Activated T-helper 1 cell treated with anti-CD3 and anti-CD28 coated beads, Interleukin-12 subunit alpha, Interleukin-12 subunit beta, Interleukin-2, Interleukin-4 antibody, amounts not matched to agents 30 ng/mL and 10 ng/mL and 1 ng/mL, durations not matched to agents 14 hours and 24 hours and 36 hours (primary cell): Measurements from ENCODE around the gene ALPP. TPM values are rescaled to one million over a fixed set of nuclear protein-coding genes. Genes with fewer than 3 reads are reported as not detected.
"Not testable (repeated sequence)": the region's sequence is repeated elsewhere in the genome, so short reads cannot be mapped to it uniquely, and the experiment has no call there.

ENCODE experiments used
- DNase-seq: peaks from one replicate; pipeline ENCODE4 v3.0.0; 2021; ENCODE audit warnings: low spot score
- H3K27ac Mint-ChIP-seq: one replicate; pipeline ENCODE4 v1.8.0; 2021; ENCODE audit warnings: mild to moderate bottlenecking, mixed read lengths
- H3K27me3 Mint-ChIP-seq: one replicate; pipeline ENCODE4 v1.8.0; 2022; ENCODE audit warnings: mild to moderate bottlenecking, moderate library complexity, mixed read lengths; ENCODE audit not compliant: insufficient read depth
- H3K36me3 Mint-ChIP-seq: one replicate; pipeline ENCODE4 v1.8.0; 2021; ENCODE audit warnings: low read depth, mixed read lengths
- H3K4me1 Mint-ChIP-seq: one replicate; pipeline ENCODE4 v1.8.0; 2021; ENCODE audit warnings: low read depth, mixed read lengths
- H3K4me3 Mint-ChIP-seq: one replicate; pipeline ENCODE4 v1.8.0; 2021; ENCODE audit warnings: mild to moderate bottlenecking, moderate library complexity, mixed read lengths
- H3K9me3 Mint-ChIP-seq: one replicate; pipeline ENCODE4 v1.8.0; 2021; ENCODE audit warnings: mixed read lengths
- intact Hi-C: fragments of 100-400 bp; cut with micrococcal nuclease; formaldehyde crosslinking; loops from one replicate; pipeline ENCODE4 v1.15.1; 2024
- total RNA-seq: library from RNA; stranded (reverse); gene quantifications from 2 replicates; pipeline ENCODE4 v1.2.3, GENCODE V29; 2022

The ALPP gene
- total RNA-seq, 1 donor from 2014 or later: not detected

- H3K4me1 Mint-ChIP-seq: no peaks in the 10 kb centered on the region
- H3K27ac Mint-ChIP-seq: no peak overlapping the region
- DNase-seq: no peak
- no peaks in the 10 kb centered on the region for H3K9me3 Mint-ChIP-seq
- intact Hi-C loops: no loop called here
- H3K36me3 Mint-ChIP-seq: no peaks in the 10 kb centered on the region
- peaks cover 4% of the 10 kb centered on the region for H3K27me3 Mint-ChIP-seq
- H3K4me3 Mint-ChIP-seq: no peak overlapping the region
These were observed 19.9 kb downstream of the ALPP start for GRCh38 chr2:232398293-232399034.

- peaks cover 4% of the 10 kb centered on the region for H3K27me3 Mint-ChIP-seq
- H3K27ac Mint-ChIP-seq: no peak overlapping the region
- DNase-seq: no peak
- H3K36me3 Mint-ChIP-seq: no peaks in the 10 kb centered on the region
- H3K4me3 Mint-ChIP-seq: no peak overlapping the region
- H3K4me1 Mint-ChIP-seq: no peaks in the 10 kb centered on the region
- intact Hi-C loops: no loop called here
- no peaks in the 10 kb centered on the region for H3K9me3 Mint-ChIP-seq
These were observed 21.9 kb downstream of the ALPP start for GRCh38 chr2:232400256-232401015.

- intact Hi-C loops: no loop called here
- no peak overlapping the region for H3K27ac Mint-ChIP-seq
- H3K4me3 Mint-ChIP-seq: no peak overlapping the region
- no peaks in the 10 kb centered on the region for H3K9me3 Mint-ChIP-seq
- no peaks in the 10 kb centered on the region for H3K36me3 Mint-ChIP-seq
- DNase-seq: no peak
- H3K27me3 Mint-ChIP-seq: peaks cover 4% of the 10 kb centered on the region
- H3K4me1 Mint-ChIP-seq: no peaks in the 10 kb centered on the region
These were observed 24.0 kb downstream of the ALPP start for GRCh38 chr2:232402518-232402917.

- H3K36me3 Mint-ChIP-seq: no peaks in the 10 kb centered on the region
- H3K27me3 Mint-ChIP-seq: peaks cover 2% of the 10 kb centered on the region
- intact Hi-C loops: no loop called here
- no peaks in the 10 kb centered on the region for H3K9me3 Mint-ChIP-seq
- no peak overlapping the region for H3K4me3 Mint-ChIP-seq
- no peak overlapping the region for H3K27ac Mint-ChIP-seq
- DNase-seq: no peak
- no peaks in the 10 kb centered on the region for H3K4me1 Mint-ChIP-seq
These were observed 27.5 kb downstream of the ALPP start for GRCh38 chr2:232405943-232406510.

- Mint-ChIP-seq H3K4me1 (no peaks in the 10 kb centered on the region), H3K9me3 (no peaks in the 10 kb centered on the region)
- intact Hi-C loops: no loop called here
These were observed 28.2 kb downstream of the ALPP start, which contains the start of gene ALPG for GRCh38 chr2:232406556-232407310. Gene ALPG, plus strand, starts transcription at chr2:232406844. Its CDS starts 51 bp downstream, at chr2:232406895.

GRCh38 chr2:232407428-232408150 lies 29.0 kb downstream of the ALPP start:
- H3K27ac Mint-ChIP-seq, H3K4me1 Mint-ChIP-seq, H3K36me3 Mint-ChIP-seq, H3K4me3 Mint-ChIP-seq, intact Hi-C loops, DNase-seq, H3K9me3 Mint-ChIP-seq: not testable (repeated sequence)
- peaks cover 12% of the 10 kb centered on the region for H3K27me3 Mint-ChIP-seq

More at GRCh38 chr2:232406556-232407310, 28.2 kb downstream of the ALPP start, which contains the start of gene ALPG:
- Mint-ChIP-seq H3K27me3 (peaks cover 6% of the 10 kb centered on the region), H3K36me3 (no peaks in the 10 kb centered on the region), H3K27ac (no peak within 1 kb of the TSS), H3K4me3 (no peak within 1 kb of the TSS)
- no peak for DNase-seq

GRCh38 chr2:232408269-232408668 lies 29.7 kb downstream of the ALPP start:
- DNase-seq, H3K9me3 Mint-ChIP-seq, H3K4me3 Mint-ChIP-seq, H3K36me3 Mint-ChIP-seq, intact Hi-C loops, H3K4me1 Mint-ChIP-seq, H3K27ac Mint-ChIP-seq: not testable (repeated sequence)
- H3K27me3 Mint-ChIP-seq: peaks cover 19% of the 10 kb centered on the region

GRCh38 chr2:232409617-232410016 lies 31.1 kb downstream of the ALPP start:
- H3K27ac Mint-ChIP-seq, H3K9me3 Mint-ChIP-seq, intact Hi-C loops, H3K4me3 Mint-ChIP-seq, H3K36me3 Mint-ChIP-seq, DNase-seq: not testable (repeated sequence)
- Mint-ChIP-seq H3K27me3 (peaks cover 30% of the 10 kb centered on the region), H3K4me1 (peaks cover 13% of the 10 kb centered on the region)

GRCh38 chr2:232410238-232410900 lies 31.8 kb downstream of the ALPP start:
- H3K36me3 Mint-ChIP-seq: no peaks in the 10 kb centered on the region
- H3K27ac Mint-ChIP-seq: no peak overlapping the region
- H3K4me3 Mint-ChIP-seq: no peak overlapping the region
- intact Hi-C loops: no loop called here
- no peaks in the 10 kb centered on the region for H3K9me3 Mint-ChIP-seq
- H3K4me1 Mint-ChIP-seq: peaks cover 13% of the 10 kb centered on the region
- no peak for DNase-seq
- H3K27me3 Mint-ChIP-seq: peaks cover 30% of the 10 kb centered on the region

- H3K36me3 Mint-ChIP-seq: no peaks in the 10 kb centered on the region
These were observed 33.5 kb downstream of the ALPP start for GRCh38 chr2:232411901-232412629.

GRCh38 chr2:232412986-232413385 lies 34.4 kb downstream of the ALPP start:
- Mint-ChIP-seq H3K36me3 (no peaks in the 10 kb centered on the region), H3K4me3 (no peak overlapping the region), H3K9me3 (no peaks in the 10 kb centered on the region), H3K27me3 (peaks cover 39% of the 10 kb centered on the region), H3K4me1 (peaks cover 13% of the 10 kb centered on the region), H3K27ac (no peak overlapping the region)
- no peak for DNase-seq
- intact Hi-C loops: no loop called here

More at GRCh38 chr2:232411901-232412629, 33.5 kb downstream of the ALPP start:
- peaks cover 13% of the 10 kb centered on the region for H3K4me1 Mint-ChIP-seq
- no peak overlapping the region for H3K4me3 Mint-ChIP-seq
- no peak for DNase-seq
- peaks cover 33% of the 10 kb centered on the region for H3K27me3 Mint-ChIP-seq
- intact Hi-C loops: no loop called here
- no peaks in the 10 kb centered on the region for H3K9me3 Mint-ChIP-seq
- H3K27ac Mint-ChIP-seq: no peak overlapping the region
